OCI-LY1 (cell line): Measurements from ENCODE around the gene LDLRAD4.

Experiments
- CTCF ChIP-seq: fragments of 200-600 bp; sonication (generic), shearing (Covaris generic); IDR thresholded peaks from 2 replicates; pipeline ENCODE4 v1.5.1; 2017; ENCODE audit warnings: mild to moderate bottlenecking, antibody characterized with exemption, low read length, moderate library complexity, mixed read lengths
- EZH2 ChIP-seq: fragments of 200-600 bp; sonication (generic), shearing (Covaris generic); IDR thresholded peaks from 2 replicates; pipeline ENCODE4 v1.8.0; 2017; ENCODE audit warnings: borderline replicate concordance, mixed run types, mild to moderate bottlenecking, antibody characterized with exemption, low read length, moderate library complexity, mixed read lengths

GRCh38 chr18:13320891-13321425, 102.4 kb downstream of the LDLRAD4 start:
- TF ChIP-seq CTCF (no peak), EZH2 (no peak)
